Esophagus squamous epithelium (tissue), 5 donors: Measurements from ENCODE around the gene CLUH. TPM values are rescaled to one million over a fixed set of nuclear protein-coding genes. Genes with fewer than 3 reads are reported as not detected.

Experiments
- DNase-seq: peaks from one replicate; lab custom pipeline; 2025; lab: John Stamatoyannopoulos, UW
- H3K27ac ChIP-seq, 4 donors: fragments of 200-600 bp; sonication (generic); one replicate each; pipeline ENCODE4 v1.5.1; 2016 to 2019; ENCODE audit warnings: mild to moderate bottlenecking in 1 of 4
- H3K27me3 ChIP-seq, 4 donors: fragments of 200-600 bp; sonication (generic); 1 replicate in 3 of 4; 2 replicates in 1 of 4; pipeline versions ENCODE4 v1.5.1 to v1.6.0; 2017 to 2021; ENCODE audit warnings: antibody characterized with exemption in 1 of 4
- H3K36me3 ChIP-seq, 3 donors: fragments of 200-600 bp; sonication (generic); one replicate each; pipeline ENCODE4 v1.5.1; 2016 to 2019
- H3K4me1 ChIP-seq, 3 donors: fragments of 200-600 bp; sonication (generic); one replicate each; pipeline ENCODE4 v1.5.1; 2017 to 2019
- H3K4me3 ChIP-seq, 4 donors: fragments of 200-600 bp; sonication (generic); 1 replicate in 3 of 4; 2 replicates in 1 of 4; pipeline ENCODE4 v1.5.1; 2016 to 2019; ENCODE audit warnings: mild to moderate bottlenecking in 2 of 4, moderate library complexity in 1 of 4
- H3K9me3 ChIP-seq, 3 donors: fragments of 200-600 bp; sonication (generic); one replicate each; pipeline ENCODE4 v1.5.1; 2016 to 2019
- POLR2A ChIP-seq, 4 donors: fragments of 450-650 bp; IDR thresholded peaks; one replicate each; pipeline ENCODE4 v1.6.1; 2017; ENCODE audit warnings: antibody characterized with exemption in 4 of 4, mild to moderate bottlenecking in 4 of 4, moderate library complexity in 3 of 4
- WGBS, 2 donors: methylation state at CpG; one replicate each; pipeline ENCODE4 v1.1.5; 2018; 5-methylcytosine and 5-hydroxymethylcytosine counted together
- intact Hi-C: fragments of 100-400 bp; cut with DNase I; formaldehyde crosslinking; loops from one replicate; pipeline ENCODE4 v1.15.0; 2022
- total RNA-seq, 4 donors: library from RNA; depleted of rRNA; stranded (reverse); fragments of >200 nt; gene quantifications; one replicate each; pipeline ENCODE4 v1.1.0, GENCODE V29; 2016
- TF ChIP-seq, protein P1 (sequence below), 6 experiments: fragments of 450-650 bp in 4 of 6; fragments of 200-600 bp in 2 of 6; sonication (generic) in 2 of 6; IDR thresholded peaks; one replicate each; pipeline ENCODE4 v1.5.1; 2016 to 2019; ENCODE audit warnings: antibody characterized with exemption in 6 of 6, mild to moderate bottlenecking in 4 of 6, moderate library complexity in 4 of 6
- donor health status: DM: yes; HTN: yes; CAD: no.

Gene CLUH
- total RNA-seq, 4 donors from 2014 or later, result 89.2 to 164 (median 136) TPM

DNA sequence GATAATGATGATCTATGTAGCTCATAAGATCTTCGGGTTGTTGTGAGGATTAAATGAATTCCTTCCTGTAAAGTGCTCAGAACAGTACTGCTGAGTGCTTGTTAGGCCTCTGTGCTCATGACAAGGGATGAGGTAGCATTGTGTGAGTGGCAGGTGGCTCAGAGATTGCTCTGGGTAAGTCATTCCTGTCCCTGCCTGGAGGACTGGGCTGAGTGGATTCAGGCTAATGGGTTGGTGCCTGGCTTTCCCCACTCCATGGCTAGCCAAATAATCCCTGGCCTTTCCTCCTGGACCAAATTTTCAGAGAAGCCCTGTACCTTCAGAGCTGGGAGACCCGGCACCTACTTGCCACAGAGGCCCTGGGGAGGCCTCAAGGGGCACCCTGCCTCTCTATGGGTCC lies 39.2 kb upstream of the CLUH start:
- 41 to 100% methylated on average over 2 of the region's 2 CpGs for WGBS, 2 donors
- Histone ChIP-seq H3K27ac (no peak overlapping the region), H3K27me3 (peaks cover 0 to 100% (median 3%) of the 10 kb centered on the region in 4 donors), H3K36me3 (no peaks in the 10 kb centered on the region), H3K4me3 (no peak overlapping the region), H3K9me3 (no peaks in the 10 kb centered on the region), H3K4me1 (peaks cover 0 to 21% (median 13%) of the 10 kb centered on the region in 3 donors)
- TF ChIP-seq, protein P1, sequence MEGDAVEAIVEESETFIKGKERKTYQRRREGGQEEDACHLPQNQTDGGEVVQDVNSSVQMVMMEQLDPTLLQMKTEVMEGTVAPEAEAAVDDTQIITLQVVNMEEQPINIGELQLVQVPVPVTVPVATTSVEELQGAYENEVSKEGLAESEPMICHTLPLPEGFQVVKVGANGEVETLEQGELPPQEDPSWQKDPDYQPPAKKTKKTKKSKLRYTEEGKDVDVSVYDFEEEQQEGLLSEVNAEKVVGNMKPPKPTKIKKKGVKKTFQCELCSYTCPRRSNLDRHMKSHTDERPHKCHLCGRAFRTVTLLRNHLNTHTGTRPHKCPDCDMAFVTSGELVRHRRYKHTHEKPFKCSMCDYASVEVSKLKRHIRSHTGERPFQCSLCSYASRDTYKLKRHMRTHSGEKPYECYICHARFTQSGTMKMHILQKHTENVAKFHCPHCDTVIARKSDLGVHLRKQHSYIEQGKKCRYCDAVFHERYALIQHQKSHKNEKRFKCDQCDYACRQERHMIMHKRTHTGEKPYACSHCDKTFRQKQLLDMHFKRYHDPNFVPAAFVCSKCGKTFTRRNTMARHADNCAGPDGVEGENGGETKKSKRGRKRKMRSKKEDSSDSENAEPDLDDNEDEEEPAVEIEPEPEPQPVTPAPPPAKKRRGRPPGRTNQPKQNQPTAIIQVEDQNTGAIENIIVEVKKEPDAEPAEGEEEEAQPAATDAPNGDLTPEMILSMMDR (IDR thresholded peaks at IDR 0.05), result no peak
- TF ChIP-seq POLR2A (IDR thresholded peaks at IDR 0.05), result no peak
- intact Hi-C loops, result no loop called here
- no peak for DNase-seq

DNA sequence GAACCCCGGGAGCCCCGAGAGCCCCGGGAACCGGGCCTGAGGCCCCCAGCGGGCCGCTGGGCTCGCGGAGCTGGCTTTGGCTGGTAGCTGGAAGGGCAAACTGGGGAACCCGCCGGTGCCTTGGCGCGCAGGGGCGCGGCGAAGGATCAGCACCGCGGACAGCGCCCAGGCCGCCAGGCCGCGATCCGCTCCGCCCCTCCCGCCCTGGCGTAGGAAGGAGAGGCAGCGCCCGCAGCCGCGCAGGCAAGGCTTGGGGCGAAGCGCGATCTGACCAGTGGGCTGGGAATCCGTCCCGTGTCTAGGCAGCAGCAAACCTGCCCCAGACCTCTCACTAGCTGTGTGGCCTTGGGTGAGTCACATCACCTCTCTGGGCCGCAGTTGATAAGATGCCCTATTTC lies 38.2 kb upstream of the CLUH start:
- no peak for DNase-seq
- no peak for TF ChIP-seq POLR2A (IDR thresholded peaks at IDR 0.05)
- TF ChIP-seq, protein P1 (IDR thresholded peaks at IDR 0.05), result peak in 1 of 6 experiments; percentile 4
- Histone ChIP-seq H3K27ac (no peak overlapping the region), H3K27me3 (peaks cover 0 to 100% (median 2%) of the 10 kb centered on the region in 4 donors), H3K4me3 (peak overlapping the region in 2 of 4 donors; percentile 16 to 45), H3K36me3 (no peaks in the 10 kb centered on the region), H3K9me3 (no peaks in the 10 kb centered on the region), H3K4me1 (peaks cover 0 to 13% (median 6%) of the 10 kb centered on the region in 3 donors)
- 0 to 4% methylated on average over 5 to 10 of the region's 35 CpGs for WGBS, 2 donors
- intact Hi-C loops, result no loop called here

DNA sequence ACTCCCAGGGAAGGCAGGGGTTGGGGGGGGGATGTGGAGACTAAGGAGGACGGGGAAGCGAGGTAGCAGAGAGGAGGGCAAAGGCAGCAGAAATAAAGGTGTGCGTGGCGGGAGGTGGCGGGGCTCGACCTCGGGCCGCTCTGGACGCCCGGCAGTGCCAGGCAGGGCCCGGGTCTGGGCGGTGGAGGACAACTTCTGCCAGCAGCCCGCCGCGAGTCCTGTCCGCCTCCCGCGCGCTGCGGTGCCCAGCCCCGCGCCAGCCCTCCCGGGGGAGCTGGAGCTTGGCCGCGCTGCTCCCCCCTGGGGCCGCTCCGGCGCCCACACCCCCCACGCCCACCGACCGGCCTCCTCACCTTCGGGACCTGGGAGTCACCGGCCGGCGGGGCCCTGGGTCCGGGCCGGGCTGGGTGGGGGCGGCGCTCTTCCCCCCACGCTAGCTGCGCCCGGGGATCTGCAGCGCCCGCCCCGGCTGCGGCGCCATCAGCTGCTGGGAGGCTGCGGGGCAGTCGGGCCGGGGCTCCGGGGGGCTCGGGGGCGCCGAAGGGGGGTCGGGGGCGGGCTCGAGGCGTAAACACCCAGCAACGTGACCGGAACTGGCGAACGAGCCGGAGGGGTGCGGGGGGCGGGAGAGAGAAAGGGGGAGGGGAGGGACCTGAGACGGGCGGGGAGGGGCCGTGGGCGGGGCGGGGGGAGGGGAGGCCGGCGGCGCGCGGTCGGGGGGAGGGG lies 37.7 kb upstream of the CLUH start, which contains the start of gene CCDC92B:
Gene CCDC92B, minus strand, starts transcription at position 595 of the 726 bp plus-strand sequence. CDS start 14,507 bp downstream, outside the sequence.
- H3K4me3 ChIP-seq, result peak within 1 kb of the TSS in 2 of 4 donors; percentile 16 to 45
- 13% methylated on average over 3 of the region's 76 CpGs; no CpG with 5 or more reads in 1 of the 2 donors for WGBS, 2 donors

DNA sequence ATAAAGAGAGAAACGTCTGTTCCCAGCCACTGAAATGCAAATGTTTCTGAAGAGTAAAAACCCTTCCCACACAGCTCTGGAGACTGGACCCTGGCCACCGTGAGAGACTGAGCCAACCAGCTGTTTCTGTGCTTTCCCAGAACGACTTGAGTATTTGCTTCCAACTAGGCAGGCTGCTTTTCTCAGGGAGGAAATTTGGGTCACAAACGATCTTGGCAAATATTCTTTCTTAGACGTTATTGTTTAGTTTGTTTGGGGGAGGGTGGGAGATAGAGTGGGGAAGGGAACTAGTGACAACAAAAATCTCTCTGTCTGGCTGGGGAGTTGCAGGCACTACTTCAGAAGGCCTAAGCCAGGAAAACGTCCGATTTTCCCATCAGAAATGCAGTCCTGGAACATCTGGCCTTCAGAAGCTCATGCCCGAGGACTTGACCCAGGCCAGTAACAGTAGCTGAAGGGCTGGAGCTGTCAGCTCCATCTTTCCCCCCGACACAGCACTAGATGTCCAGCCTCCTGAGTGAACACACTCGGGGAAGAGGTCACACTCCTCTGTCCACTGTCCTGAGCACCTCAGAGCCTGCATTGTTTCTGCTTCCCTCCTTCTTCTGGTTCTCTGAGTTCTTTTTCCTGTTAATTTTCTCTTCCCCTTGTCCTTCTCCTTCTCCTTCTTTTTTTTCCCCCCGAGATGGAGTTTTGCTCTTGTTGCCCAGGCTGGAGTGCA lies 33.9 kb upstream of the CLUH start:
- intact Hi-C loops, result no loop called here
- no peak for DNase-seq
- peaks cover 0 to 87% (median 2%) of the 10 kb centered on the region in 4 donors for H3K27me3 ChIP-seq

More for the DNA sequence above, 37.7 kb upstream of the CLUH start, which contains the start of gene CCDC92B:
- Histone ChIP-seq H3K27me3 (peaks cover 0 to 100% (median 2%) of the 10 kb centered on the region in 4 donors), H3K36me3 (no peaks in the 10 kb centered on the region), H3K4me1 (peaks cover 0 to 13% (median 6%) of the 10 kb centered on the region in 3 donors), H3K9me3 (no peaks in the 10 kb centered on the region), H3K27ac (no peak within 1 kb of the TSS)
- TF ChIP-seq, protein P1 (IDR thresholded peaks at IDR 0.05), result no peak
- no peak for TF ChIP-seq POLR2A (IDR thresholded peaks at IDR 0.05)
- intact Hi-C loops, result no loop called here
- DNase-seq, result no peak

More for the DNA sequence above, 33.9 kb upstream of the CLUH start:
- TF ChIP-seq POLR2A (IDR thresholded peaks at IDR 0.05), result no peak
- TF ChIP-seq, protein P1 (IDR thresholded peaks at IDR 0.05), result no peak
- H3K4me1 ChIP-seq, result peaks cover 0 to 13% (median 6%) of the 10 kb centered on the region in 3 donors
- H3K36me3 ChIP-seq, result no peaks in the 10 kb centered on the region
- H3K9me3 ChIP-seq, result no peaks in the 10 kb centered on the region
- H3K4me3 ChIP-seq, result no peak overlapping the region
- H3K27ac ChIP-seq, result no peak overlapping the region
- WGBS, 2 donors, result 15 to 26% methylated on average over 11 of the region's 11 CpGs
